WTC11 (cell line): ENCODE data around the gene FAM174B. TPM values are rescaled to one million over a fixed set of nuclear protein-coding genes. Genes with fewer than 3 reads are reported as not detected.
A peak's percentile ranks its signal among the peaks of the same experiment; 100 is the strongest.

ENCODE experiments used
- AR ChIP-seq: fragments of 250-450 bp; sonication (Bioruptor Pico); IDR thresholded peaks from 2 replicates; pipeline ENCODE4 v1.9.0; 2021; ENCODE audit warnings: mild to moderate bottlenecking
- ATF2 ChIP-seq: sonication (generic); formaldehyde crosslinking; IDR thresholded peaks from 2 replicates; pipeline ENCODE4 v1.8.1; 2022; ENCODE audit warnings: low read depth, missing genetic modification reagents, borderline replicate concordance
- ATF3 ChIP-seq: sonication (generic); formaldehyde crosslinking; conservative IDR thresholded peaks from 2 replicates; pipeline ENCODE4 v1.8.1; 2022; ENCODE audit warnings: mild to moderate bottlenecking, missing genetic modification reagents
- ATF6 ChIP-seq: sonication (generic); formaldehyde crosslinking; IDR thresholded peaks from 2 replicates; pipeline ENCODE4 v1.8.1; 2023; ENCODE audit warnings: mild to moderate bottlenecking, missing genetic modification reagents
- CBFB ChIP-seq: sonication (generic); formaldehyde crosslinking; IDR thresholded peaks from 2 replicates; pipeline ENCODE4 v1.8.1; 2022; ENCODE audit warnings: mild to moderate bottlenecking, low read depth, missing genetic modification reagents
- CREB1 ChIP-seq: sonication (generic); formaldehyde crosslinking; IDR thresholded peaks from 2 replicates; pipeline ENCODE4 v1.8.0; 2023; ENCODE audit warnings: mild to moderate bottlenecking, missing genetic modification reagents
- E2F1 ChIP-seq: sonication (generic); formaldehyde crosslinking; IDR thresholded peaks from 2 replicates; pipeline ENCODE4 v1.8.0; 2022; ENCODE audit warnings: mild to moderate bottlenecking, missing genetic modification reagents
- EMX1 ChIP-seq: fragments of 250-450 bp; sonication (Bioruptor Pico); IDR thresholded peaks from 2 replicates; pipeline ENCODE4 v1.8.0; 2021; ENCODE audit warnings: mild to moderate bottlenecking
- FOXJ3 ChIP-seq: sonication (generic); formaldehyde crosslinking; IDR thresholded peaks from 2 replicates; pipeline ENCODE4 v1.9.0; 2021; ENCODE audit warnings: missing genetic modification reagents, mild to moderate bottlenecking, borderline replicate concordance
- FOXP1 ChIP-seq: sonication (generic); formaldehyde crosslinking; IDR thresholded peaks from 2 replicates; pipeline ENCODE4 v1.8.0; 2022; ENCODE audit warnings: missing genetic modification reagents, mild to moderate bottlenecking, moderate library complexity, borderline replicate concordance
- GTF2I ChIP-seq: fragments of 250-450 bp; sonication (Bioruptor Pico); conservative IDR thresholded peaks from 2 replicates; pipeline ENCODE4 v1.4.0; 2021; ENCODE audit warnings: mild to moderate bottlenecking
- HMGA2 ChIP-seq: fragments of 250-450 bp; sonication (Bioruptor Pico); IDR thresholded peaks from 2 replicates; pipeline ENCODE4 v1.4.0; 2021; ENCODE audit warnings: mild to moderate bottlenecking, moderate library complexity
- IRF1 ChIP-seq: sonication (generic); formaldehyde crosslinking; IDR thresholded peaks from 2 replicates; pipeline ENCODE4 v1.8.0; 2023; ENCODE audit warnings: missing genetic modification reagents
- IRF2 ChIP-seq: sonication (generic); formaldehyde crosslinking; IDR thresholded peaks from 2 replicates; pipeline ENCODE4 v1.8.0; 2022; ENCODE audit warnings: low read depth, missing genetic modification reagents, borderline replicate concordance
- NFATC4 ChIP-seq: fragments of 250-450 bp; sonication (Bioruptor Pico); IDR thresholded peaks from 2 replicates; pipeline ENCODE4 v1.9.0; 2021; ENCODE audit warnings: mild to moderate bottlenecking
- NFE2L1 ChIP-seq: sonication (generic); formaldehyde crosslinking; IDR thresholded peaks from 2 replicates; pipeline ENCODE4 v1.8.1; 2023; ENCODE audit warnings: missing genetic modification reagents
- RELA ChIP-seq: sonication (generic); formaldehyde crosslinking; IDR thresholded peaks from 2 replicates; pipeline ENCODE4 v1.8.1; 2022; ENCODE audit warnings: missing genetic modification reagents, mild to moderate bottlenecking, borderline replicate concordance
- SMAD3 ChIP-seq: sonication (generic); formaldehyde crosslinking; IDR thresholded peaks from 2 replicates; pipeline ENCODE4 v1.8.0; 2022; ENCODE audit warnings: missing genetic modification reagents, mild to moderate bottlenecking, borderline replicate concordance
- SOX15 ChIP-seq: fragments of 250-450 bp; sonication (Bioruptor Pico); IDR thresholded peaks from 2 replicates; pipeline ENCODE4 v1.9.0; 2021; ENCODE audit warnings: mild to moderate bottlenecking
- SP1 ChIP-seq: sonication (generic); formaldehyde crosslinking; conservative IDR thresholded peaks from 2 replicates; pipeline ENCODE4 v1.8.1; 2022; ENCODE audit warnings: missing genetic modification reagents
- TCF7 ChIP-seq: sonication (generic); formaldehyde crosslinking; IDR thresholded peaks from 2 replicates; pipeline ENCODE4 v1.8.0; 2022; ENCODE audit warnings: mild to moderate bottlenecking, low read depth, missing genetic modification reagents, moderate library complexity
- USF1 ChIP-seq: sonication (generic); formaldehyde crosslinking; IDR thresholded peaks from 2 replicates; pipeline ENCODE4 v1.8.0; 2022; ENCODE audit warnings: mild to moderate bottlenecking, missing genetic modification reagents
- ZBTB21 ChIP-seq: sonication (generic); formaldehyde crosslinking; IDR thresholded peaks from 2 replicates; pipeline ENCODE4 v1.8.1; 2023; ENCODE audit warnings: mild to moderate bottlenecking, missing genetic modification reagents, borderline replicate concordance
- ZMAT4 ChIP-seq: fragments of 250-450 bp; sonication (Bioruptor Pico); IDR thresholded peaks from 2 replicates; pipeline ENCODE4 v1.9.0; 2021; ENCODE audit warnings: mild to moderate bottlenecking
- ZNF121 ChIP-seq: sonication (generic); formaldehyde crosslinking; IDR thresholded peaks from 2 replicates; pipeline ENCODE4 v1.8.0; 2023; ENCODE audit warnings: missing genetic modification reagents
- ZNF281 ChIP-seq: sonication (generic); formaldehyde crosslinking; IDR thresholded peaks from 2 replicates; pipeline ENCODE4 v1.8.0; 2023; ENCODE audit warnings: mild to moderate bottlenecking, missing genetic modification reagents
- ZNF423 ChIP-seq: fragments of 250-450 bp; sonication (Bioruptor Pico); IDR thresholded peaks from 2 replicates; pipeline ENCODE4 v2.1.2; 2022; ENCODE audit warnings: mild to moderate bottlenecking, moderate library complexity
- total RNA-seq: library from RNA; stranded (reverse); gene quantifications from 3 replicates; pipeline ENCODE4 v1.2.3, GENCODE V29; 2021

The FAM174B gene
- total RNA-seq, 1 experiment from 2014 or later: 22.1 TPM

GRCh38 chr15:92655178-92655995 is at the start of gene FAM174B (continued):
- no peak for TF ChIP-seq EMX1 (CRISPR knock-in tag)
- TF ChIP-seq USF1 (CRISPR knock-in tag): peak; percentile 75
- peak; percentile 77 for TF ChIP-seq NFE2L1 (CRISPR knock-in tag)
- no peak for TF ChIP-seq ATF3 (CRISPR knock-in tag)
- no peak for TF ChIP-seq ATF6 (CRISPR knock-in tag)
- TF ChIP-seq ZMAT4 (CRISPR knock-in tag): no peak
- TF ChIP-seq NFATC4 (CRISPR knock-in tag): no peak
- peak; percentile 63; the same call in 1 of the 2 replicates for TF ChIP-seq E2F1 (CRISPR knock-in tag)
- TF ChIP-seq ZNF121 (CRISPR knock-in tag): no peak
- TF ChIP-seq FOXP1 (CRISPR knock-in tag): peak; percentile 97
- no peak for TF ChIP-seq IRF2 (CRISPR knock-in tag)
- TF ChIP-seq SP1: peak; percentile 59
- peak; percentile 88; the same call in 1 of the 2 replicates for TF ChIP-seq ZNF281 (CRISPR knock-in tag)
- TF ChIP-seq ZBTB21: no peak
- peak; percentile 89; the same call in 1 of the 2 replicates for TF ChIP-seq RELA
- TF ChIP-seq SOX15: no peak
- TF ChIP-seq HMGA2 (CRISPR knock-in tag): no peak
- TF ChIP-seq SMAD3 (CRISPR knock-in tag): 0 out of 2 replicates have a peak, but pooled peaks have one; percentile 73
- 0 out of 2 replicates have a peak, but pooled peaks have one; percentile 68 for TF ChIP-seq CREB1 (CRISPR knock-in tag)
- peak; percentile 63; the same call in 1 of the 2 replicates for TF ChIP-seq TCF7
- TF ChIP-seq ZNF423 (CRISPR knock-in tag): no peak
- TF ChIP-seq CBFB (CRISPR knock-in tag): no peak
- TF ChIP-seq GTF2I: no peak
- TF ChIP-seq FOXJ3 (CRISPR knock-in tag): no peak
- TF ChIP-seq AR: no peak
- peak; percentile 86; the same call in 1 of the 2 replicates for TF ChIP-seq IRF1 (CRISPR knock-in tag)
- peak; percentile 74; the same call in 1 of the 2 replicates for TF ChIP-seq ATF2 (CRISPR knock-in tag)
